Smooth muscle cell (in vitro differentiated cells): ENCODE measurements around the gene ELANE. TPM values are rescaled to one million over a fixed set of nuclear protein-coding genes. Genes with fewer than 3 reads are reported as not detected.

Source experiments
- DNase-seq: peaks from one replicate; lab custom pipeline; 2025; ENCODE audit not compliant: unreplicated experiment; lab: John Stamatoyannopoulos, UW
- H2AFZ ChIP-seq: fragments of 200-600 bp; sonication (generic); 2 replicates; pipeline ENCODE4 v1.6.0; 2016; ENCODE audit warnings: antibody characterized with exemption, low read depth, mild to moderate bottlenecking
- H3F3A ChIP-seq: fragments of 200-600 bp; sonication (generic); 2 replicates; pipeline ENCODE4 v1.6.0; 2017; ENCODE audit warnings: antibody characterized with exemption, low read depth
- H3K27ac ChIP-seq: fragments of 200-600 bp; sonication (generic); 2 replicates; pipeline ENCODE4 v1.5.1; 2016; ENCODE audit warnings: low read depth, mild to moderate bottlenecking
- H3K27me3 ChIP-seq: fragments of 200-600 bp; sonication (generic); 2 replicates; pipeline ENCODE4 v1.6.1; 2016; ENCODE audit warnings: low read depth, mild to moderate bottlenecking
- H3K36me3 ChIP-seq: fragments of 200-600 bp; sonication (generic); 2 replicates; pipeline ENCODE4 v1.5.1; 2016; ENCODE audit warnings: low read depth
- H3K4me1 ChIP-seq: fragments of 200-600 bp; sonication (generic); 2 replicates; pipeline ENCODE4 v1.5.1; 2016; ENCODE audit warnings: low read depth
- H3K4me2 ChIP-seq: fragments of 200-600 bp; sonication (generic); 2 replicates; pipeline ENCODE4 v1.6.0; 2016; ENCODE audit warnings: mild to moderate bottlenecking
- H3K4me3 ChIP-seq: fragments of 200-600 bp; sonication (generic); 2 replicates; pipeline ENCODE4 v1.5.1; 2016; ENCODE audit warnings: mild to moderate bottlenecking
- H3K79me2 ChIP-seq: fragments of 200-600 bp; sonication (generic); 2 replicates; pipeline ENCODE4 v1.6.0; 2016; ENCODE audit warnings: low read depth, mild to moderate bottlenecking
- H3K9ac ChIP-seq: fragments of 200-600 bp; sonication (generic); 2 replicates; pipeline ENCODE4 v1.6.0; 2016; ENCODE audit warnings: low read depth
- H3K9me3 ChIP-seq: fragments of 200-600 bp; sonication (generic); replicated peaks from 2 replicates; pipeline ENCODE4 v1.5.1; 2016; ENCODE audit warnings: low read depth
- H4K20me1 ChIP-seq: fragments of 200-600 bp; sonication (generic); 2 replicates; pipeline ENCODE4 v1.6.0; 2016; ENCODE audit warnings: low read depth
- CTCF ChIP-seq: fragments of 200-600 bp; sonication (generic); IDR thresholded peaks from 2 replicates; pipeline ENCODE4 v1.5.1; 2017; ENCODE audit warnings: borderline replicate concordance, mild to moderate bottlenecking, antibody characterized with exemption; ENCODE audit not compliant: insufficient read depth, poor library complexity, severe bottlenecking
- WGBS: methylation state at CpG from one replicate; pipeline ENCODE4 v1.1.7; 2016; ENCODE audit warnings: low lambda C conversion rate; 5-methylcytosine and 5-hydroxymethylcytosine counted together
- polyA plus RNA-seq: library from polyadenylated mRNA; unstranded; fragments of >200 nt; fragmentation: Nextera tagmentation; extraction: Ambion mirVana; gene quantifications from 2 replicates; pipeline ENCODE4 v1.2.1, GENCODE V29; 2016
- total RNA-seq: library from RNA; depleted of rRNA; stranded (reverse); fragments of >200 nt; gene quantifications from 2 replicates; pipeline ENCODE4 v1.2.3, GENCODE V29; 2014

The ELANE gene
- total and polyA plus RNA-seq, 2 experiments from 2014 or later: not detected

GRCh38 chr19:870963-871401, 18.9 kb downstream of the ELANE start:
- H3K27ac ChIP-seq: no peak overlapping the region
- WGBS: 89% methylated on average over 18 of the region's 28 CpGs
- no peak for TF ChIP-seq CTCF
- H3K36me3 ChIP-seq: no peaks in the 10 kb centered on the region
- no peaks in the 10 kb centered on the region for H3F3A ChIP-seq
- H3K4me3 ChIP-seq: no peak overlapping the region
- no peak overlapping the region for H3K4me2 ChIP-seq
- H2AFZ ChIP-seq: no peak overlapping the region
- H3K27me3 ChIP-seq: no peaks in the 10 kb centered on the region
- H3K9ac ChIP-seq: no peak overlapping the region
- no peaks in the 10 kb centered on the region for H3K79me2 ChIP-seq
- H4K20me1 ChIP-seq: peaks cover 18% of the 10 kb centered on the region
- no peaks in the 10 kb centered on the region for H3K9me3 ChIP-seq
- DNase-seq: no peak
- H3K4me1 ChIP-seq: no peaks in the 10 kb centered on the region

GRCh38 chr19:871446-872265, 19.6 kb downstream of the ELANE start:
- no peaks in the 10 kb centered on the region for H3K36me3 ChIP-seq
- no peaks in the 10 kb centered on the region for H3F3A ChIP-seq
- H3K4me1 ChIP-seq: no peaks in the 10 kb centered on the region
- H4K20me1 ChIP-seq: peaks cover 18% of the 10 kb centered on the region
- H3K4me3 ChIP-seq: no peak overlapping the region
- H3K4me2 ChIP-seq: no peak overlapping the region
- no peaks in the 10 kb centered on the region for H3K9me3 ChIP-seq
- WGBS: 87% methylated on average over 17 of the region's 33 CpGs
- no peak overlapping the region for H2AFZ ChIP-seq
- no peak overlapping the region for H3K9ac ChIP-seq
- TF ChIP-seq CTCF: no peak
- no peaks in the 10 kb centered on the region for H3K79me2 ChIP-seq
- H3K27me3 ChIP-seq: no peaks in the 10 kb centered on the region
- no peak overlapping the region for H3K27ac ChIP-seq
- DNase-seq: no peak

- Histone ChIP-seq H3K9me3 (no peaks in the 10 kb centered on the region), H3K4me1 (no peaks in the 10 kb centered on the region), H3K79me2 (no peaks in the 10 kb centered on the region), H3F3A (no peaks in the 10 kb centered on the region), H3K9ac (no peak overlapping the region), H3K4me3 (no peak overlapping the region), H4K20me1 (peaks cover 18% of the 10 kb centered on the region), H3K27me3 (no peaks in the 10 kb centered on the region), H2AFZ (no peak overlapping the region), H3K27ac (no peak overlapping the region), H3K4me2 (no peak overlapping the region), H3K36me3 (no peaks in the 10 kb centered on the region)
- no peak for TF ChIP-seq CTCF
- 80% methylated on average over 21 of the region's 27 CpGs for WGBS
- DNase-seq: peak; percentile 22
These were observed 20.3 kb downstream of the ELANE start for GRCh38 chr19:872266-872951.
